Mucosa of gallbladder (tissue), 1 donor: ENCODE measurements around the gene GOLGA1. TPM values are rescaled to one million over a fixed set of nuclear protein-coding genes. Genes with fewer than 3 reads are reported as not detected.
A peak's percentile ranks its signal among the peaks of the same experiment; 100 is the strongest.

Experiments used
- DNase-seq: peaks from one replicate; pipeline ENCODE4 v3.0.0-alpha.2; 2020; ENCODE audit warnings: low spot score
- total RNA-seq: library from RNA; stranded (reverse); gene quantifications from one replicate; pipeline ENCODE4 v1.2.1, GENCODE V29; 2021
- donor health status: DM: no; HTN: no; CAD: no.

Gene GOLGA1
- total RNA-seq, 1 donor from 2014 or later = 23.3 TPM

DNA sequence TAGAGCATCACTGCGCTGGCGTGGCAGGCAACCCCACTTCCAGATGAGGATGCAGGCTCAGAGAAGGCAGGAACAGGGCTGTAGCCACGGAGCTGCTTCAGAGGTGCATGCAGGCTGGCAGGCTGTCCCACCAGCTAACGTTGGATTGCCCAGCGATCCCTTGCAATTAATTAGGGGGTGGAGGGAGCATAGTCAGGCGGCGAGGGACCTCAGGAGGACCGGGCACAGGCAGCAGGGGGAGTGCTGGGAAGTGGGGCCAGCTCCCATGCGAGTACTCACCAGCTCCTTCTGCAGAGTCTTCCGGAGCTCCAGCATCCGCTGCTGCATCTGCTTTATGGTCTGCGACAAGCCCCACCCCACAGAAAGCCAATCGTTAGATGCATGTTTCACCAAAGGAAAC lies 58.7 kb downstream of the GOLGA1 start:
- no peak for DNase-seq

DNA sequence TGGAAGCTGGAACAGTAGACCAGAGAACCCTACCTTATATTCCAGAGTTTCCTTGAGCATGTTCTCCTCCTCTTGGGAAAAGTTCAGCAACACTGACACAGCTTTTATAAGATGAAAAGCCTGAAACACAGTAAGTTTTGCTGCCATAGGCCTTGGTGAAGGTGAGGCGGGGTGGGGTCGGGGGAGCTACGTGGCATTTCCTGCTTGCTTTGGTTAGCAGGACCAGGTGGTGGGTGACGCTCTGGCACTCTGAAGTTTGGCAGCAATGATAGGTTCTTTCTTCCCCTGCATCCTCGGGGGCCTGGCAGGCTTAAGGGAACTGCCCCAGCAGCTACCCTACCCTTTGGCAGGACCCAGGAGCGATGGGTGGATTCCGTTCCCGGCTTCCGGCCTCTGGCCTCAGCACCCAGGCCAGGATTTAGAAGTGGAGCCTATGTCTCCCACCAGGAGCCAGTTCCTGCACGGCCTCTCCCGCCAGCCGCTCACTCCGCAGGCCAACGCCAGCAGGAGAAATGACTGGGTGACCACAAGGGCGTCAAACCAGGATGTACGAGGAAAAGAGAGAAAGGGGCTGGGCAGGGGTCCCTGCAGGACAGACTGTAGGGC lies 59.6 kb downstream of the GOLGA1 start:
- no peak for DNase-seq

DNA sequence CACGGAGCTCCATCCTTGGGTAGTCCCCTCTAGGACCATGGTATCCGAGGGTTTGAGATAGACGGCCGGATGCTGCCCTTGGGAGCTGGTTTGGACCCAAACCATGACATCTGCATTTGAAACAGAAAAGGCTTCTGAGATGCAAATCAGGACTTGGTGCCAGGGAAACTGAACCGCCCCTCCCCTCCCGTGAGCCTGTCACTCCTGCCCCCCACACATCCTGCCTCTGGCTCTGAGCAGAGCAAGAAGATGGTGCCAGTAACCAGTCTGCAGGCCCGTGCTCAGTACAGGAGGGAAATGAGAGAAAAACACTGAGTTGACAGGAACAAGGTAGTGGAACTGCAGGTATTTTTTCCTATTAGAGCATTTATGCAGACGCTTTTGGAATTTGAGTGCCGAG lies 60.4 kb downstream of the GOLGA1 start:
- DNase-seq = no peak

DNA sequence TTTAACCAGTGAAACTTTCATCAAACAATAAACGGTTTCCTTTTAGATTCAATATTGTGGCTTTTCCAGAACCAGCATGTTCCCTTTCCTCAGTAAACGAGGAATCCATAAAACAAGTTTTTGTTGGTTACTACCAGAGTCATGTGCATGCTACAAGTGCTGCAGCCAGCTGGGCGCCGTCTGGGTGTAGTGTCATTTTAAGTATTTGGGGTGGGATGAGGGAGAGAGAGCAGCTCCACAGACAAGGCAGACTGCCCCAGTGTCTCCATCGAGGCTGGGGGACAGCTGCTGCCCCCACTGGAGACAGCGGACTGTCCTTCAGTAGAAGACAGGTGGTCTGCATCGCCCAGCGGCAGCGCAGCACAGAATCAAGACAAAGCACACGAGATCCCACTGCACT lies 61.7 kb downstream of the GOLGA1 start:
- DNase-seq = no peak

DNA sequence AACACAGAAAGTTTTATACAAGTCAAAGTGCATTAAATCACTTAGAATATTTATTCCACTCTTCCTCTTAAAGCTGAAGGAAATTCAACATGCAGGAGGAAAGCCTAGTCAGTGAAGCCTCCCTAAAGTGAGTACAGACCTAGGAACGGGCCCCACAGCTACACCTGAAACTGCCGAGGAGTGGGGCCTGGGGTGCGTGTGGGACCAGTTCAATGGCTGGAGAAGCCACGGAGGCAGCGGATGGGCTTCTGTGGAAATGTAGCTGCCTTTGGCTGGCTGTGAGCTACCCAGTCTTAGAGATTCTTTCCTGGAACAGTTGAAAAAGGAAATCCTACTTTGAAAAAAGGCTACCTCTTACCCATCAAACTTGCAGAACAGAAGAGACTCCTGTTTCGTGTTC lies 62.4 kb downstream of the GOLGA1 start:
- DNase-seq = no peak

DNA sequence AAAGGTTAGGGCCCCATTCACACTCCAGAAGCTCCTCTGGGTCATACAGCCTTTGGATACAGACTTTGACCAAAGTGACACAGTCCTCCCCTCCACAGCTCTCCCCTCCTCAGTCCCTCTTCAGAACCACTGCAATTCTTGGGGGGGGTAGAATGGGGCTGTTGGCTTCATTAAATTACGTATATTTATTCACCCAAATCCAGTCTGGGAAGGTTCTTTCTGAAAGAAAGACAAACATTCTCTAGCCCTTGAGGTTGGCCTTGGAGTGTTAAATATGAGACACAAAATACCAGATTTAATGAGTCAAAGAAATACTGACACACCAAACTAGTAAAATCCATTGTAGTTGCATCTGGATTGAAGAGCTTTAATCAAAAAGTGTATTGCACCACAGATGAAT lies 62.9 kb downstream of the GOLGA1 start:
- DNase-seq = no peak

DNA sequence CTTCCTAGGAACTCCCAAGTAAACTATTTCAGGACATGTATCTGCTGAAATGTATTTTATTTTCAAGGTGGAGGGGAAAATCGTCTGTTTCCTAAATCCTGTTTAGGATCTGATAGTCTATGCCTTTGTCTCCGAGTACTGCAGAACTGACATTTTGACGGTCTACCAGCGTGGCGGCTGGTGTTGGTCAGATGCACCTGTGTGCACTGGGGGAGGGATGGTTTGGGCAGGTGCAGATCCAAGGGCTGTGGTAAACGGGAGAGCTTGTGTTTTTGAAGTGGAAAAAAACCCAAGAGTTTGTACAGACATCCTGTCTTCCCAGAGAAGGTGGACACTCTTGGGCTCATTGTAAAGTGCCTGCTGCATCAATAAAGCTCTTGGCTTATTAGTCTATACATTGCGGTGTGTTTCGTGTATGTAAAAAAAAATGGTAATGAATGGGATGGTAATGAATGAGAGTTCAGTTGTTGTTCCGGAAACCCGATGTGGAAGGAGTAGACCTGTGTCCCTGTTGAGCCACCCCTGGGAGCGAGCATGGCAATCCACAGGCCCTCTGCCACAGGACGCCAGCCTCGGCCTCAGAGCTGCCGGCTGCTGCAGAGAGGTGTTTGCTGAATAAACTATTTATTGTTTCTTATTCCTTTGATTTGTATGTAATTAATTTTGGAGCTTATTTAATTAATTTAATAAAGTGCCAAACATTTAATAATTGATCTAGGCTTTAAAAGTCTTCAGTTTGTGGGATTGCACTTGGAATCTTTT lies 63.7 kb downstream of the GOLGA1 start:
- no peak for DNase-seq

DNA sequence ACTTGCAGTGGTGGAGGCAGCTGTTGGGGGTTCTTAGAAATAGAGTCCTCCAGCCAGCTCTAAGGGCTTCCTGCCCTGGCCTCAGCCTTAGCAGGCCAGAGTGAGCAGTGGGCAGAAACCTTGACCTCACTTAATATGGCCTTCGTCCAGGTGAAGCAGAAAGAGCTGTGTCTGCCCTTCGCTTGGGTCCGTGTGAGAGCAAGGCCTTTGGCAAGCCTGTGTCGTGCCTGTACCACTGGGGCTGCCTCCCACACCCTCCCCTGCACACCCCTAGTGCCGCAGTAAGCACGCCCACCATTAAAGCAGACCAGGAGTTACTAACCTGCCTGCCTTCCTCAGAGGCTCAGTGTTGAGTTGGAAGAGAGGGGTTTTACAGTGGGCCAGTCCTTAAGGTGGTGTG lies 65.4 kb downstream of the GOLGA1 start:
- no peak for DNase-seq

DNA sequence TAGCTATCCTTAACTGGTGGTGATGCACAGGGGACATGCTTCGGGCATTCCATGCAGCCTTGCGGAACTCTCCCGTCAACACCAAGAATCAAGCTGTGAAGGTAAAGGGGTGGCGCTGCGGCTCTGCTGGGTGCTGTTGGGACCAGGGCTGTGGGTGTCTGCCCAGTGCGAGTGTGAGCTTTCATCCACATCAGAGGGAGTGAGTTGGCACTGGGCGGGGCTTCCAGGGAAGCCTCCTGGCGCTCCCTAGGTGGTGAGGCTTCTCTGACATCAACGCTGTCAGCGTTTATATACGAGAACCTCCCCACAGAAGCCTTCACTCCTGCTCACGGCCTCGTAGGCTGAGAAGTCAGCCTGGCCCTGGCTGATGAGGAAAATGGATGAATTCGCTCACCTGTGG lies 67.2 kb downstream of the GOLGA1 start:
- no peak for DNase-seq

DNA sequence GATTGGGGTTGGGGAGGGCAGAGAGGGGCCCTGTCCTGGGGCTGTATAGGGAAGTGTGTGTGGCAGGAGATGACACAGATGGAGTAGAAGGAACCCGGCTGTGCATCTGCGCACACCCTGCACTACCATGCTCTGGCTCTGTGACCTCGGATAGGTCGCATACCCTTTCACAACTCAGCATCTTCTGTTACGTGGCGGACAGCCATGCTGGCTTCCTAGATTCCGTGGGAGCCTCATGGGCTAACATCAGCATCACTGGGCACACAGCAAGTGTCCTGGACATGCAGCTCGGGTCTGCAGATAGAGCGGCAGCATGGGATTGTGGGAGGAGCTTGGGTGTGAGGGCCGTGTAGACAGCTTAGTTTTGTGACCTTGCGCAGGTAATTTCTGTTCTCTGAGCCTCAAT lies 69.7 kb downstream of the GOLGA1 start:
- no peak for DNase-seq

DNA sequence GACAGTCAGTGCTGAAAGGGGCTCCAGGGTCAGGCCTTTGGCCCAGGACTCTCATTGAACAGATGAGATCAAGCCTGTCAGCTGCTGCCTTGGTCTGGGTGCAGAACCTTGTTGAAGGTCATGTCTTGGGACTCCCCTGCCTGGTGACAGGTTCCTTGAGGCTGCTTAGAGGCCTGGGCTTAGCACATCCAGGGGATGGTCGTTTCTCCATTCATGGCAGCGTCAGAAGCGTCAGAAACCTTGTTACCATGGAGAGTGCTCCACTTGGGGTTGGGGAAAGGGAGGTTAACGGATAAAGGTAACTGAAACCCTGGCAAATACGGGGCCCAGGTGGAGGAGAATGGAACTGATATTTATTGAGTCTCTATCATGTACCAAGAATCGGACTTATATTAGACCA lies 70.2 kb downstream of the GOLGA1 start:
- DNase-seq = no peak

DNA sequence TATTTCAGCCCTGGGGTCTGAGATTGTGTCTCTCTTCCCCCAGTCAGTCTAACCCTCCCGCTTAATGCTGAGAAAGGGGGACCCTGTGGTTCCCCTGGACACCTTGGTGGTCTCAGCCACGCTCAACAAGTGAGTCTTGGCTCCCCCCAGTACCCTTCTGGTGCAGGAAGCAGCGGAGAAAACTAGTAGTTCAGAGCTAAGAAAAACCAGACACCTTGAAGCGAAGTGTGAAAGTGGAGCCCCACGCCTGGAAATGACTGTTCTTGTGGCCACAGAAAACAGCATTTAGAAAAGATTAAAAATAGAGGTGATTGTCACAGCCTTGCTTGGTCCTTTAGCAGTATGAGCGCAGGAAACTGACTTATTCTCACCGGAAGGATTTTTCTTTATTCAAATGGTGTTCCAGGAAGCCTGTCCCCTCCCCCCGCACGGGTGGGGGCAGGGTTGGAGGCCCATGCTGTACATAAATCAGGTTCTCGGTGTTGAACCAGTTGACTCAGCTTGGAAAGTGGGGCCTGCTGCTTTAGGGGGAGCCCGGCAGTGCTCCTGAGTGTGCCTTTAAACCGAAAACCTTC lies 70.8 kb downstream of the GOLGA1 start:
- DNase-seq = no peak

DNA sequence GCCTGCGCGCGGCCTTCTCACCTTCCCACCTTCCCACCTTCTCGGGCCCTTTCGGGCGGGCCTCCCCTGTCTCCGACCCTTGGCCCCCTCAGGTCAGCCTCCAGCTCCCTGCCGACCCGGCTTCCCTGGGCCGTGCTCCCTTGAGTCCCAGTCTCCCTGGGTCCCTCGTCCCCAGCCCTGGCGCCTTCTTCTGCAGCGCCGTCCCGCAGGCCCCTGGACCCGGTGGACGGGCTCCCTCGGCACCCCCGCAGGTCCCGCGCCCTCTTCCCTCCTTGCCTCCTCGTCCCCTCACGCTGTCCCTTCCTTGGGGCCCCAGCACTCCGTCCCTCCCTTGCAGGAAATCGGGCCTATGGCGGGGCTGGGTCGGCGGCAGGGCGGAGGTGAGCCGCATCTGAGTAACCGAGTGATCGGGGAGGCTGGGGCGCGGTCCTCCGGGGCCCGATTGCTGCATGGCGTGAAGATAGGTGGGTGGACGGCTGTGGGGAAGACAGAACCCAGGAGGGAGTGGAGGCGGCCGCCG lies 71.4 kb downstream of the GOLGA1 start:
- no peak for DNase-seq

DNA sequence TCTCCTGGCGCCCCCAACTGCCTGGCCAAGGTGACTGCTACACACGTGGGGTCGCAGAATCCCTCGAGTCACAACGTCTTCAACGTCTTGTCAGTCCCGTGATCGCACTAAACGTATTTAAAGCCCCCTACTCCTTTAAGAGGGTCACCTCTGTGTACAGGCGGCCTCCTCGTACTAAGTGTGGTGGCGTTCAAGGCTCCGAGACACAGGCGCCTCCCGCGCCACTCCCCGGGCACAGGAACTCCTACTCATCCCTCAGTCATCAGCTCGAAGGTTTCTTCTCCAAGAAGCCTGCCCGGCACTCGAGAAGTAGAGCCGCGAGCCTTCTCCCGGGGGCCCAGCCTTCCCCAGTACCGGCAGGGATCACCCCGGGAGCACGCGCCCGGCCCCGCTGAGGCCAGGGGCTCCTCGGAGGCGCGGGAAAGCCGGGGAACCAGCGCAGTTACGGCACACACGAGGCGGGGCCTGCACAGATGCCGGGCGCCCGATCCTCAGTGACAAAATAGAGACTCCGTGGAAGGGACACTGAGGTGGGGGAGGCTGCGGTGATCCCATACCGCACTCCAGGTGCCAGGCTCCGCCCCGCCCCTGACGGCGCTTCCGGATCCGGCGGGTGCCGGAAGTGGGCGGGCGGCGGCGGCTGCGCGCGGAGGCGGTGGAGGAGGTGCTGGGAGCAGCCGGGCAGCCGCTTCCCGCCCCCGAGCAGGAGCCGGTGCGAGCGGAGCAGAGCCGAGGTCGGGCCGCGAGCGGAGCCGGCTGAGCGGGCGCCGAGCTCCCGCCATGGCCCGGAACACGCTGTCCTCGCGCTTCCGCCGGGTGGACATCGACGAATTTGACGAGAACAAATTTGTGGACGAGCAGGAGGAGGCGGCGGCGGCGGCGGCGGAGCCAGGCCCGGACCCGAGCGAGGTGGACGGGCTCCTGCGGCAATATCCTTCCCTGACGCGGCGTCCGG lies 72.1 kb downstream of the GOLGA1 start:
- peak; percentile 85 for DNase-seq

DNA sequence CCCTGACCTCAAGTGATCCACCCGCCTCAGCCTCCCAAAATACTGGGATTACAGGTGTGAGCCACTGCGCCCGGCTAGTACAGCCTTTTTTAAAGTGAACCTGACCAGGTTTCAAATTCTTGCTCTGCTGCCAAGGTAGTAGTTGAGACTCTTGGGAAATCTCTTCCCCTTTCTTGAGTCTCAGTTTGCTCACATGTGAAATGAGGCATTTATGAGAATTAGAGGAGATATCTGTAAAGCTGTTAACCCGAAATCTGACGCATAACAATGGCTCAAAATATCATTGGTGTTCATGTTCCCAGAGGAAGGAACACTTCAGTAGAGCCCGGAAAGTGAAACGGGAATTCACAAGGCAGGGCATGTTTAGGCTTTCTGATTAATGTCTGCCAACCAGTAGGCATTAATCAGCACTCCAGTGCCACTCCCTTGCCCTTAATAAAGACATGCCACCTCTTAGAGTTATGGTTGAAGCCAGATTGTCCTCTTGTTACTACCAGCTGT lies 77.5 kb downstream of the GOLGA1 start:
- DNase-seq = no peak

DNA sequence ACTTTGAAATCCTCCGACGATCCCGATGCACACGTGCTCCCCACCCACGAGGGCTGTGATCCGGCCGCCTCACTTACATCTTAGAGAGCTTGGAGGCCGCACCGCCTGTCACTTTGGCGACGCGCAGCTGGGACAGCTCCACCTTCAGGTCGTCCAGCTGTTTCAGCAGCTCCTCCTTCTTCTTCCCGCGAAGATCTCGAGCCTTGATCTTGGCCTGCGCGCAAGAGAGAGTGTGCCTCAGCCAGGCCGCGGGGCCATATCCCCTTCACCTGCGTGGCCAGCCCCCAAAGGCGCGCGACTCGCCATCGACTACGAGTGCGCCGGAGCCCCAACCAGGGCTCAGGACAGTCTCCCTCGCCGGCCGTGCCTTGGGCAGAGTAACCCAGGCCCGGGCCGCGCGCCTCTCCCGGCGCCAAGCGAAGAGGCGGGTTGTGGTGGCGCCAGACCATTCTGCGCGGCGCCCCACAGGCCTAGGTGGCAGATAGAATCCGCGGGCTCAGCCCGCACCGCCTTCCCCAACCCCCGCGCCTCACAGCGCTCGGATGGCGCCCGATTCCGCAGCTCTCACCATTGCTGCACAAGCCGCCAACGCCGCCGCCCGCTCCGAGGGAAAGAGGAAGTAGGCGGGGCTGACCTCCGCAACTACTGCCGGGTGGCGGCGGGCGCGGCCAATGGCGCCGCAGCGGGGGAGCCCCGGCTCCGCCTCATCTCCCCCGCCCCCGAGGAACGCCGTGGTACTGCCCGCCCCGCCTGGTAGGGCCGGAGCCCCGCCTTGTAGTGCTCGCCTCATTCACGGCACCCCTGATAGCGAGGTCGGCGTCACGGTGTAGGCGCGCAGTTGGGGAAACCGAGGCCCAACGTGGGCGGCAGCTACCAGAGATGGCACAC lies 79.3 kb downstream of the GOLGA1 start, which contains the start of the genes ARPC5L and RPL35:
ARPC5L (plus strand) TSS at position 789 of the 888 bp plus-strand sequence. CDS start 7,161 bp downstream, outside the sequence.
RPL35 (minus strand) TSS at position 616 of the 888 bp plus-strand sequence; CDS start at position 571, 45 bp downstream.
- DNase-seq = peak; percentile 95

DNA sequence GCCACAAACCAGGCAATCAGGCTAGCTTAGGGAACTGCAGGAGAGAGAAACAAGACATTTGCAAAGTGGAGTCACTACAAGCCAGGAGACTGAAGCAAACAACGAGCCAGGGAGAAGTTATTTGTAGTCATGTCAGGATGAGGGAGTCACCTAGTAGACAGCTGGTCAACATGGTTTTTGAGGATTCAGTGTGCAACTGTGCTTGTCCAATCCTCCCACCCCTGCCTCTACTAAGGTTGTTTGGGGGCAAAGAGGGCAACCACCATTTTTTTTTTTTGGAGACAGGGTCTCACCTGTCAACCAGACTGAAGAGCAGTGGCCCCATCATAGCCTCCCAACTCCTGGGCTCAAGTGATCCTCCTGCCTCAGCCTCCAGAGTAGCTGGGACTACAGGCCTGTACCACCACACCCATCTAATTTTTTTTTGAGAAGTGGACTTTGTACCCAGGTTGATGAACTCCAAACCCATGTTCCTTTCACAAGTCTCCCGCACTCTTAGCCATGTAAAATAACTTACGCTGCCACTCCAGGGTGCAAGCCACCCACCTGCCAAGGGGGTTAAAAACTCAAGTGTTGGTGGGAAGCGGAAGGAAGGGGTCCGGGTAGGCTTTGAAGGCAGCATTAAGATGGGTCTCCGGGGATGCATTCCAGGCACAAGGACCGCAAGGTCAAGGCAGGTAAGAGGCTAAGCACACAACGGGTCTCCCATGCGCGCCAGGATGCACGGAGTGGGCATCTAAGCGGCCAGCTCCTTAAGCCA lies 80.1 kb downstream of the GOLGA1 start:
- no peak for DNase-seq

DNA sequence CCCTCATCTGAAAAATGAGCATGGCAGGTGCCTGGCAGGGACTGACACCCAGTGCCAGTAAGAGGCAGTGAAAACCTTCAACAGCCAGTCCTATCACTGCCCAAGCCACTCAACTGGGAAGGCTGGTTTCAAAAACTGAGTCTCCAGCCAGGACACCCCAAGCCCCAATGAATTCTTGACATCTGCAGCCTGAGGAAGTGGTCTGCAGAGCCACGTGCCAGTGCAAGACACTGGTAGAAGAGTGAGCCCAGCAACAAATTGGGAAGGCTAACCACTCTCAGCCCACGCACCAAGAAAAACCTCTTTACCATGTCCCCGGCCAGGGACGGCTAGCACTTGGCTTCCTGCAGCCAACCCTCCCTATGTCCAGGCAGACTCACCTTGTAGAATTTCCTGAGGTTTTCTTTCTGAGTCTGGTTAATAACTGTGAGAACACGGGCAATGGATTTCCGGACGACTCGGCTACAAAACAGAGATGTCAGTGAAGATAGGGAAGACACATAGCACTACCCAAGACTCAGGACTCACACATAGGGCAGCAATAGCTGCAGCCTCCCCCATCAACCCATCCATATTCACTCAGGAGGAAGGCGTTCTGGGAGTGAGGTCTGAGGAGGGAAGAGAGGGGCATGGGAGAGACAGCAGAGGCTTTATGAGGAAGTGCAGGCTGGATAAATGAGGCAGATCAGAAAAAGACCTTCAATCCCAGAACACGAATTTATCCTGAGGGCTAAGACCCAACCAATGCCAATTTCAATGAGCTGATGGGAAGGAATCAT lies 80.9 kb downstream of the GOLGA1 start:
- no peak for DNase-seq
